MM.1S (cell line): ENCODE results near the gene CCDC196.

Experiments
- DNase-seq: peaks from one replicate; pipeline ENCODE4 v3.0.0-alpha.2; 2015
- H2AFZ ChIP-seq: fragments of 300-600 bp; sonication (generic); 2 replicates; pipeline ENCODE4 v1.6.0; 2016; ENCODE audit warnings: antibody characterized with exemption, low read length
- H3F3A ChIP-seq: fragments of 300-600 bp; sonication (generic); 2 replicates; pipeline ENCODE4 v1.6.1; 2016; ENCODE audit warnings: mild to moderate bottlenecking, antibody characterized with exemption, low read length, moderate library complexity, mixed read lengths; ENCODE audit not compliant: insufficient read depth
- H3K27ac ChIP-seq: fragments of 300-600 bp; sonication (generic); 2 replicates; pipeline ENCODE4 v1.5.1; 2016; ENCODE audit warnings: mild to moderate bottlenecking, low read length
- H3K27me3 ChIP-seq: fragments of 300-600 bp; sonication (generic); replicated peaks from 2 replicates; pipeline ENCODE4 v1.6.0; 2016; ENCODE audit warnings: low read length; ENCODE audit not compliant: insufficient read depth
- H3K36me3 ChIP-seq: fragments of 300-600 bp; sonication (generic); replicated peaks from 2 replicates; pipeline ENCODE4 v1.6.1; 2016; ENCODE audit warnings: mild to moderate bottlenecking, low read length, mixed read lengths; ENCODE audit not compliant: insufficient read depth
- H3K4me1 ChIP-seq: fragments of 300-600 bp; sonication (generic); 2 replicates; pipeline ENCODE4 v1.6.1; 2016; ENCODE audit warnings: low read length, mixed read lengths
- H3K4me2 ChIP-seq: fragments of 300-600 bp; sonication (generic); 2 replicates; pipeline ENCODE4 v1.6.0; 2016; ENCODE audit warnings: low read depth, low read length
- H3K4me3 ChIP-seq: fragments of 300-600 bp; sonication (generic); 2 replicates; pipeline ENCODE4 v1.5.1; 2016; ENCODE audit warnings: low read length, mixed read lengths
- H3K79me2 ChIP-seq: fragments of 300-600 bp; sonication (generic); 2 replicates; pipeline ENCODE4 v1.6.1; 2016; ENCODE audit warnings: mixed run types, low read length, mixed read lengths
- H3K9ac ChIP-seq: fragments of 300-600 bp; sonication (generic); 2 replicates; pipeline ENCODE4 v1.6.1; 2016; ENCODE audit warnings: low read length, mixed read lengths
- H3K9me2 ChIP-seq: fragments of 300-600 bp; sonication (generic); replicated peaks from 2 replicates; pipeline ENCODE4 v1.6.1; 2016; ENCODE audit warnings: mild to moderate bottlenecking, low read length, mixed read lengths; ENCODE audit not compliant: insufficient read depth
- H3K9me3 ChIP-seq: fragments of 300-600 bp; sonication (generic); replicated peaks from 2 replicates; pipeline ENCODE4 v1.6.1; 2016; ENCODE audit warnings: mild to moderate bottlenecking, low read length, mixed read lengths; ENCODE audit not compliant: insufficient read depth
- H4K20me1 ChIP-seq: fragments of 300-600 bp; sonication (generic); 2 replicates; pipeline ENCODE4 v1.6.1; 2016; ENCODE audit warnings: mild to moderate bottlenecking, low read length, moderate library complexity, mixed read lengths; ENCODE audit not compliant: insufficient read depth
- CTCF ChIP-seq: fragments of 300-600 bp; sonication (generic); IDR thresholded peaks from 2 replicates; pipeline ENCODE4 v1.5.1; 2016; ENCODE audit warnings: antibody characterized with exemption, low read length, mixed read lengths
- EZH2 ChIP-seq: fragments of 300-600 bp; sonication (generic); optimal IDR thresholded peaks from 2 replicates; pipeline ENCODE3; 2017; ENCODE audit warnings: low read depth, mild to moderate bottlenecking, antibody characterized with exemption, low read length, mixed read lengths
- EZH2phosphoT487 ChIP-seq: fragments of 300-600 bp; sonication (generic); IDR thresholded peaks from 2 replicates; pipeline ENCODE4 v1.6.1; 2018; ENCODE audit warnings: antibody characterized with exemption, low read length

The CCDC196 gene

DNA sequence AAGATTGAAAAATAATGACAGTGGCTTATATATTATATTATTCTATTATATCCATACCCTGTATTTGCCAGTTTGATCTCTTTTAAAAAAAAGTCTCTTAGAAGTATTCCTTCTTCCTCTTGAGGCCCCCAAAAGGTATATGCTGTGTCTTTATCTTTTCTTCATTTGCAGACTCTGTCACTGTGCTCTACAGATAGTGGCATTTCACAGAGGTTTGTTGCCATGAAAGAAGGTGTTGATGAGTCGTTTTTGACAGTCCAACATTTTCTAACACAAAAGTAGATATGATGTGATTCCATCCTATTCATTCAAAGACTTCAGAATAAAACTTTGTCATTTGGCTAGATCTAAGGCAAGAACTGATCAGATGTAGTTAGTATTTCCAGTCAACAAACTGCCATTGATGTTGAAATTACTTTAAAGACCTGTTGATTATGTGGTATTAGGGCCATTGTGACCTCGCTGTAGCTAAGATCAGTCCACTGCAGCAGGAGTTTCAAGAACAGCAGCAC, at the start of gene CCDC196:
TSS of gene CCDC196 (plus strand) at position 462 of the 512 bp plus-strand sequence. CDS start 132 bp downstream, outside the sequence.
- no peaks in the 10 kb centered on the region for H4K20me1 ChIP-seq
- H3K27ac ChIP-seq = peak within 1 kb of the TSS; percentile 58; the same call in 1 of the 2 replicates
- H3K9me3 ChIP-seq = no peaks in the 10 kb centered on the region
- peaks cover 5% of the 10 kb centered on the region; the same call in 1 of the 2 replicates for H3F3A ChIP-seq
- no peak within 1 kb of the TSS for H2AFZ ChIP-seq
- no peak within 1 kb of the TSS for H3K9ac ChIP-seq
- H3K4me3 ChIP-seq = no peak within 1 kb of the TSS
- no peaks in the 10 kb centered on the region for H3K36me3 ChIP-seq
- no peak for DNase-seq
- no peak for TF ChIP-seq CTCF
- no peak for TF ChIP-seq EZH2
- no peak for TF ChIP-seq EZH2phosphoT487
- no peaks in the 10 kb centered on the region for H3K79me2 ChIP-seq
- no peaks in the 10 kb centered on the region for H3K27me3 ChIP-seq
- no peaks in the 10 kb centered on the region for H3K9me2 ChIP-seq
- peaks cover 7% of the 10 kb centered on the region; the same call in 1 of the 2 replicates for H3K4me1 ChIP-seq
- H3K4me2 ChIP-seq = peak within 1 kb of the TSS; percentile 37

GRCh38 chr14:66440801-66441200, 45.4 kb upstream of the CCDC196 start:
- no peaks in the 10 kb centered on the region for H3K36me3 ChIP-seq
- no peaks in the 10 kb centered on the region for H4K20me1 ChIP-seq
- no peaks in the 10 kb centered on the region for H3F3A ChIP-seq
- TF ChIP-seq EZH2phosphoT487 (no peak), CTCF (no peak), EZH2 (no peak)
- DNase-seq = no peak
- no peaks in the 10 kb centered on the region for H3K27me3 ChIP-seq
- H3K9me2 ChIP-seq = no peaks in the 10 kb centered on the region
- H3K4me2 ChIP-seq = no peak overlapping the region
- H3K4me1 ChIP-seq = no peaks in the 10 kb centered on the region
- H3K79me2 ChIP-seq = no peaks in the 10 kb centered on the region
- no peaks in the 10 kb centered on the region for H3K9me3 ChIP-seq
- H2AFZ ChIP-seq = no peak overlapping the region
- no peak overlapping the region for H3K4me3 ChIP-seq
- no peak overlapping the region for H3K9ac ChIP-seq
- no peak overlapping the region for H3K27ac ChIP-seq

DNA sequence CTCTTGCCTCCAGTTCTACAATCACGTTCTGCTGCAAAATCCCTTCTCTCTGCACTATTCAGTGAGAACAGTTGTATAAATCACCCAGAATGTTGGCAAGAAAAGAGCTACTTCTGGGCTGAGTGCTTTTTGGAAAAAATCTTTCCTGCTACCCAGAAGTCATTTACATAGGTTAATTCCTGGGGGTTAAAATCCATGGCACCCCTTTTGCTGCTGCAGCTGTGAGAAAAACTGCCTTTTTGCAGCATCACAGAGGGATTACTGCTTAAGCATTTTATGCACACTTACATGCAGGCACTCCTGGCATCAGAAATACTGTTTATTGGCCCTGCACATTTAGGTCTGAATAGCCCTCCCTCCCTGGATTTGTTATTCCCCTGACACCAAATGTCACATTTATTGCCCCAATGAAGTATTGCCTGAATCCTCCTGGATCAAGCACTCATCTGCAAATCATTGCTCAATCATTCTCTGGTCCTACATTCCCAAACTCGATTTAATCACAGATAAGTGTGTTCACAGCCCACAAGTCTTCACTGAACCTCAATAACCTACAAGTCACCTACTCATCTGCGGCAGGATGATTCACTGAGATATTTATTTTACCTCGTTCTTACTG, 43.1 kb upstream of the CCDC196 start:
- H3K4me2 ChIP-seq = no peak overlapping the region
- no peak overlapping the region for H3K27ac ChIP-seq
- H3K27me3 ChIP-seq = no peaks in the 10 kb centered on the region
- H3K4me3 ChIP-seq = no peak overlapping the region
- no peak overlapping the region for H2AFZ ChIP-seq
- no peaks in the 10 kb centered on the region for H4K20me1 ChIP-seq
- no peaks in the 10 kb centered on the region for H3K79me2 ChIP-seq
- TF ChIP-seq EZH2phosphoT487 (no peak), CTCF (no peak), EZH2 (no peak)
- H3K9me3 ChIP-seq = no peaks in the 10 kb centered on the region
- no peak for DNase-seq
- H3F3A ChIP-seq = no peaks in the 10 kb centered on the region
- no peaks in the 10 kb centered on the region for H3K9me2 ChIP-seq
- H3K9ac ChIP-seq = no peak overlapping the region
- H3K4me1 ChIP-seq = no peaks in the 10 kb centered on the region
- H3K36me3 ChIP-seq = no peaks in the 10 kb centered on the region
